ENCODE results near the gene MDFI. TPM values are rescaled to one million over a fixed set of nuclear protein-coding genes. Genes with fewer than 3 reads are reported as not detected.

Gene MDFI
- total RNA-seq, 2 experiments from 2014 or later = not detected

- no peaks in the 10 kb centered on the region for H3K36me3 Mint-ChIP-seq (ENCODE audit: low read depth)
- Histone ChIP-seq H3K9me3 (ENCODE audit: control insufficient read depth in 1 of 2, insufficient read depth in 1 of 2, low read length in 2 of 2) (peaks cover 0 to 3% of the 10 kb centered on the region in 2 experiments), H3K36me3 (ENCODE audit: insufficient read depth, low read length) (no peaks in the 10 kb centered on the region), H3K27ac (ENCODE audit: low read depth in 1 of 2, low read length in 2 of 2) (no peak overlapping the region), H3K4me1 (ENCODE audit: insufficient read depth, low read length) (no peaks in the 10 kb centered on the region), H3K27me3 (ENCODE audit: control insufficient read depth in 1 of 2, insufficient read depth in 2 of 2, low read length in 2 of 2) (peaks cover 6 to 7% of the 10 kb centered on the region in 2 experiments), H3K4me3 (ENCODE audit: low read length) (no peak overlapping the region)
- no peak overlapping the region for H3K4me3 Mint-ChIP-seq
- DNase-seq (no peak), ATAC-seq (ENCODE audit: poor library complexity) (no peak)
- POLR2A ChIA-PET = no interaction called here
- H3K4me1 Mint-ChIP-seq (ENCODE audit: low read depth) = no peaks in the 10 kb centered on the region
- CTCF ChIA-PET = no interaction called here
- H3K27me3 Mint-ChIP-seq = peaks cover 31% of the 10 kb centered on the region
- no peak for TF ChIP-seq CTCF (IDR thresholded peaks at IDR 0.05)
- H3K9me3 Mint-ChIP-seq = no peaks in the 10 kb centered on the region
- H3K27ac Mint-ChIP-seq = no peak overlapping the region
- intact Hi-C loops (cut with DNase I, micrococcal nuclease) = no loop called here
Measured at GRCh38 chr6:41655646-41656001, 17.4 kb downstream of the MDFI start.

GRCh38 chr6:41656002-41656691, 17.9 kb downstream of the MDFI start:
- no peak for TF ChIP-seq CTCF (IDR thresholded peaks at IDR 0.05)
- intact Hi-C loops (cut with DNase I, micrococcal nuclease) = no loop called here
- Histone ChIP-seq H3K9me3 (ENCODE audit: control insufficient read depth in 1 of 2, insufficient read depth in 1 of 2, low read length in 2 of 2) (peaks cover 0 to 3% of the 10 kb centered on the region in 2 experiments), H3K4me1 (ENCODE audit: insufficient read depth, low read length) (no peaks in the 10 kb centered on the region), H3K27me3 (ENCODE audit: control insufficient read depth in 1 of 2, insufficient read depth in 2 of 2, low read length in 2 of 2) (peaks cover 6 to 7% of the 10 kb centered on the region in 2 experiments), H3K27ac (ENCODE audit: low read depth in 1 of 2, low read length in 2 of 2) (no peak overlapping the region), H3K36me3 (ENCODE audit: insufficient read depth, low read length) (no peaks in the 10 kb centered on the region), H3K4me3 (ENCODE audit: low read length) (no peak overlapping the region)
- H3K9me3 Mint-ChIP-seq = no peaks in the 10 kb centered on the region
- H3K4me1 Mint-ChIP-seq (ENCODE audit: low read depth) = no peaks in the 10 kb centered on the region
- H3K27ac Mint-ChIP-seq = no peak overlapping the region
- no peak for DNase-seq
- H3K4me3 Mint-ChIP-seq = no peak overlapping the region
- ATAC-seq (ENCODE audit: poor library complexity) = no peak
- H3K27me3 Mint-ChIP-seq = peaks cover 34% of the 10 kb centered on the region
- H3K36me3 Mint-ChIP-seq (ENCODE audit: low read depth) = no peaks in the 10 kb centered on the region
- CTCF ChIA-PET = no interaction called here
- POLR2A ChIA-PET = no interaction called here

- CTCF ChIA-PET = no interaction called here
- H3K27ac ChIP-seq (ENCODE audit: low read depth in 1 of 2, low read length in 2 of 2) = no peak overlapping the region
- no peak for DNase-seq
- H3K4me1 ChIP-seq (ENCODE audit: insufficient read depth, low read length) = no peaks in the 10 kb centered on the region
- Mint-ChIP-seq H3K27me3 (peaks cover 41% of the 10 kb centered on the region), H3K27ac (no peak overlapping the region), H3K36me3 (ENCODE audit: low read depth) (no peaks in the 10 kb centered on the region), H3K4me3 (no peak overlapping the region), H3K4me1 (ENCODE audit: low read depth) (no peaks in the 10 kb centered on the region), H3K9me3 (no peaks in the 10 kb centered on the region)
- no peak for ATAC-seq (ENCODE audit: poor library complexity)
- no peaks in the 10 kb centered on the region for H3K36me3 ChIP-seq (ENCODE audit: insufficient read depth, low read length)
- TF ChIP-seq CTCF (IDR thresholded peaks at IDR 0.05) = no peak
- H3K9me3 ChIP-seq (ENCODE audit: control insufficient read depth in 1 of 2, insufficient read depth in 1 of 2, low read length in 2 of 2) = peaks cover 0 to 3% of the 10 kb centered on the region in 2 experiments
- intact Hi-C loops (cut with DNase I, micrococcal nuclease) = no loop called here
- H3K4me3 ChIP-seq (ENCODE audit: low read length) = no peak overlapping the region
- POLR2A ChIA-PET = no interaction called here
- H3K27me3 ChIP-seq (ENCODE audit: control insufficient read depth in 1 of 2, insufficient read depth in 2 of 2, low read length in 2 of 2) = peaks cover 6 to 7% of the 10 kb centered on the region in 2 experiments
Measured at GRCh38 chr6:41657131-41658094, 19.1 kb downstream of the MDFI start.

Measured in CD4-positive, alpha-beta T cell (primary cell).